IMR-90 (cell line): ENCODE measurements around the gene CEP135. TPM values are rescaled to one million over a fixed set of nuclear protein-coding genes. Genes with fewer than 3 reads are reported as not detected.

ENCODE experiments used
- ATAC-seq: fragments of 200-7000 bp; cut with Tn5 transposase; 2 replicates; pipeline ENCODE4 v1.9.1; 2020; ENCODE audit warnings: low read depth, mild to moderate bottlenecking, moderate library complexity
- BruUV-seq: library from RNA; stranded (reverse); fragments of 400-500 nt; replicated peaks from 2 replicates; lab custom pipeline; 2021; lab: Mats Ljungman, UMichigan
- CTCF ChIA-PET: fragments of 300-600 bp; formaldehyde crosslinking; extraction: SDS; loops from one replicate; lab custom pipeline; 2021; ENCODE audit warnings: antibody characterized with exemption; lab: Yijun Ruan, JAX
- POLR2A ChIA-PET: fragments of 300-600 bp; sonication (Branson Sonifier 250); formaldehyde crosslinking; loops from one replicate; lab custom pipeline; 2022; ENCODE audit warnings: antibody characterized with exemption; ENCODE audit not compliant: unreplicated experiment; lab: Charles Lee
- DNase-seq: peaks from one replicate; pipeline ENCODE4 v3.0.0; 2013
- H2AFZ ChIP-seq: replicated peaks from 2 replicates; pipeline ENCODE3; 2013; ENCODE audit warnings: low read length, mild to moderate bottlenecking; ENCODE audit not compliant: poor library complexity
- H2AK5ac ChIP-seq: 2 replicates; pipeline ENCODE4 v1.6.1; 2013; ENCODE audit warnings: low read depth, low read length, inconsistent platforms
- H2AK9ac ChIP-seq: replicated peaks from 2 replicates; pipeline ENCODE3; 2013; ENCODE audit warnings: mild to moderate bottlenecking, low read depth, low read length, moderate library complexity; ENCODE audit not compliant: poor library complexity
- H2BK120ac ChIP-seq: 2 replicates; pipeline ENCODE4 v1.6.1; 2013; ENCODE audit warnings: low read depth, low read length, inconsistent platforms
- H2BK15ac ChIP-seq: 3 replicates; pipeline ENCODE4 v1.6.1; 2013; ENCODE audit warnings: low read depth, low read length, inconsistent platforms
- H2BK20ac ChIP-seq: 2 replicates; pipeline ENCODE4 v1.6.1; 2013; ENCODE audit warnings: low read depth, mild to moderate bottlenecking, inconsistent platforms, low read length, moderate library complexity
- H2BK5ac ChIP-seq: 2 replicates; pipeline ENCODE4 v1.6.1; 2013; ENCODE audit warnings: mild to moderate bottlenecking, low read depth, low read length, inconsistent platforms; ENCODE audit not compliant: poor library complexity, severe bottlenecking
- H3K14ac ChIP-seq: replicated peaks from 2 replicates; pipeline ENCODE4 v1.6.1; 2013; ENCODE audit warnings: low read depth, low read length, inconsistent platforms
- H3K18ac ChIP-seq: 2 replicates; pipeline ENCODE4 v1.6.1; 2013; ENCODE audit warnings: low read depth, low read length, control low read depth
- H3K23ac ChIP-seq: 2 replicates; pipeline ENCODE4 v1.6.1; 2013; ENCODE audit warnings: low read depth, low read length, inconsistent platforms
- H3K27ac ChIP-seq: 2 replicates; pipeline ENCODE4 v1.5.1; 2013; ENCODE audit warnings: mild to moderate bottlenecking, control low read depth, low read length; ENCODE audit not compliant: insufficient read depth
- H3K27me3 ChIP-seq: 2 replicates; pipeline ENCODE4 v1.6.1; 2013; ENCODE audit warnings: low read length; ENCODE audit not compliant: control insufficient read depth, insufficient read depth
- H3K36me3 ChIP-seq: 2 replicates; pipeline ENCODE4 v1.6.1; 2013; ENCODE audit warnings: low read length, mixed read lengths; ENCODE audit not compliant: control insufficient read depth, insufficient read depth
- H3K4ac ChIP-seq: 2 replicates; pipeline ENCODE4 v1.6.1; 2013; ENCODE audit warnings: low read depth, low read length, inconsistent platforms
- H3K4me1 ChIP-seq: 2 replicates; pipeline ENCODE4 v1.6.1; 2013; ENCODE audit warnings: low read length, mixed read lengths; ENCODE audit not compliant: control insufficient read depth, insufficient read depth
- H3K4me2 ChIP-seq: 2 replicates; pipeline ENCODE4 v1.6.1; 2013; ENCODE audit warnings: low read depth, mild to moderate bottlenecking, control low read depth, low read length, moderate library complexity
- H3K4me3 ChIP-seq: 2 replicates; pipeline ENCODE4 v1.5.1; 2013; ENCODE audit warnings: low read depth, mild to moderate bottlenecking, control low read depth, low read length, moderate library complexity; ENCODE audit not compliant: insufficient read depth
- H3K56ac ChIP-seq: 2 replicates; pipeline ENCODE4 v1.6.1; 2013; ENCODE audit warnings: low read length, inconsistent platforms; ENCODE audit not compliant: insufficient read depth; ENCODE audit errors: extremely low read depth
- H3K79me1 ChIP-seq, 2 experiments: 2 replicates each; pipeline ENCODE4 v1.6.1; 2013; ENCODE audit warnings: low read length in 2 of 2, inconsistent platforms in 1 of 2, low read depth in 1 of 2
- H3K9ac ChIP-seq: 2 replicates; pipeline ENCODE4 v1.6.1; 2013; ENCODE audit warnings: low read depth, low read length, control low read depth
- H3K9me1 ChIP-seq: 2 replicates; pipeline ENCODE4 v1.6.1; 2013; ENCODE audit warnings: low read length, inconsistent platforms; ENCODE audit not compliant: insufficient read depth
- H3K9me3 ChIP-seq: 2 replicates; pipeline ENCODE4 v1.6.1; 2013; ENCODE audit warnings: low read length; ENCODE audit not compliant: control insufficient read depth, insufficient read depth
- H4K20me1 ChIP-seq: 2 replicates; pipeline ENCODE4 v1.6.1; 2013; ENCODE audit warnings: low read length, inconsistent platforms; ENCODE audit not compliant: insufficient read depth
- H4K5ac ChIP-seq: 2 replicates; pipeline ENCODE4 v1.6.1; 2013; ENCODE audit warnings: mild to moderate bottlenecking, low read depth, low read length, control low read depth
- H4K8ac ChIP-seq, 2 experiments: 2 replicates each; pipeline ENCODE4 v1.6.1; 2013; ENCODE audit warnings: low read depth in 2 of 2, low read length in 2 of 2, control low read depth in 1 of 2, inconsistent platforms in 1 of 2
- H4K91ac ChIP-seq: 2 replicates; pipeline ENCODE4 v1.6.1; 2013; ENCODE audit warnings: low read depth, low read length, inconsistent platforms; ENCODE audit not compliant: insufficient read depth
- BHLHE40 ChIP-seq: fragments of 150-350 bp; IDR thresholded peaks from 2 replicates; pipeline ENCODE4 v1.6.1; 2016; ENCODE audit warnings: mild to moderate bottlenecking, low read depth, low read length
- CEBPB ChIP-seq: IDR thresholded peaks from 2 replicates; pipeline ENCODE4 v1.6.1; 2012; ENCODE audit warnings: low read depth, low read length, improper control_type of control experiment
- CHD1 ChIP-seq: IDR thresholded peaks from 2 replicates; pipeline ENCODE4 v1.6.1; 2012; ENCODE audit warnings: low read depth, low read length, improper control_type of control experiment
- MAFK ChIP-seq: IDR thresholded peaks from 2 replicates; pipeline ENCODE4 v1.6.1; 2012; ENCODE audit warnings: low read depth, low read length, improper control_type of control experiment
- MXI1 ChIP-seq: IDR thresholded peaks from 2 replicates; pipeline ENCODE4 v1.6.1; 2012; ENCODE audit warnings: low read depth, mild to moderate bottlenecking, low read length, moderate library complexity, borderline replicate concordance
- NFE2L2 ChIP-seq: fragments of 150-350 bp; IDR thresholded peaks from 2 replicates; pipeline ENCODE4 v1.6.1; 2016; ENCODE audit warnings: low read depth, mild to moderate bottlenecking, low read length
- POLR2A ChIP-seq: IDR thresholded peaks from 2 replicates; pipeline ENCODE4 v1.6.1; 2012; ENCODE audit warnings: mild to moderate bottlenecking, low read depth, low read length
- RAD21 ChIP-seq: IDR thresholded peaks from 2 replicates; pipeline ENCODE4 v1.6.1; 2012; ENCODE audit warnings: low read length, improper control_type of control experiment
- RCOR1 ChIP-seq: IDR thresholded peaks from 2 replicates; pipeline ENCODE4 v1.6.1; 2012; ENCODE audit warnings: mild to moderate bottlenecking, low read length, improper control_type of control experiment; ENCODE audit not compliant: insufficient replicate concordance
- RFX5 ChIP-seq: IDR thresholded peaks from 2 replicates; pipeline ENCODE4 v1.8.0; 2012; ENCODE audit warnings: low read depth, mild to moderate bottlenecking, low read length, moderate library complexity
- whole genome bisulfite sequencing, 2 experiments: methylation state at CpG; one replicate each; pipeline versions ENCODE4 v1.1.5 to v1.1.7; 2013; ENCODE audit warnings: missing lambda C conversion rate in 2 of 2; ENCODE audit not compliant: insufficient read length in 1 of 2; ENCODE audit errors: extremely low coverage in 2 of 2; 5-methylcytosine and 5-hydroxymethylcytosine counted together
- dilution Hi-C: fragments of 300-500 bp; cut with HindIII; formaldehyde crosslinking; loops from one replicate; pipeline ENCODE4 v1.14.3; 2018; ENCODE audit warnings: low sequenced_read_pairs; ENCODE audit not compliant: unreplicated experiment
- in situ Hi-C: fragments of 300-500 bp; cut with MboI; formaldehyde crosslinking; loops from 3 replicates; pipeline ENCODE4 v1.14.3; 2019; ENCODE audit warnings: low sequenced_read_pairs, inconsistent platforms, mixed read lengths
- intact Hi-C: fragments of 100-400 bp; cut with micrococcal nuclease; formaldehyde crosslinking; loops from 2 replicates; pipeline ENCODE4 v1.10.0; 2022
- polyA plus RNA-seq, 3 experiments: library from polyadenylated mRNA; depleted of rRNA; stranded (reverse); fragments of >200 nt; gene quantifications; 2 replicates each; pipeline ENCODE4 v1.2.3, GENCODE V29; 2012; ENCODE audit warnings: low replicate concordance in 1 of 3
- total RNA-seq: library from RNA; depleted of rRNA; stranded (reverse); fragments of >200 nt; gene quantifications from 2 replicates; pipeline ENCODE4 v1.2.3, GENCODE V29; 2012
- TF ChIP-seq, protein P1 (sequence below): fragments of 150-350 bp; IDR thresholded peaks from 2 replicates; pipeline ENCODE4 v1.6.1; 2017; ENCODE audit warnings: mild to moderate bottlenecking, antibody characterized with exemption, low read length, low read depth
- TF ChIP-seq, protein P2 (sequence below): conservative IDR thresholded peaks from 2 replicates; pipeline ENCODE4 v1.5.1; 2012; ENCODE audit warnings: mild to moderate bottlenecking, low read depth, low read length, improper control_type of control experiment
- TF ChIP-seq, protein P3 (sequence below): fragments of 150-350 bp; IDR thresholded peaks from 2 replicates; pipeline ENCODE4 v1.6.1; 2016; ENCODE audit warnings: low read depth, mild to moderate bottlenecking, low read length, moderate library complexity, borderline replicate concordance

The CEP135 gene
- total and polyA plus RNA-seq, 2 of the 4 experiments (the other 2 are of a cell fraction), result 2.7 to 3.2 TPM

DNA sequence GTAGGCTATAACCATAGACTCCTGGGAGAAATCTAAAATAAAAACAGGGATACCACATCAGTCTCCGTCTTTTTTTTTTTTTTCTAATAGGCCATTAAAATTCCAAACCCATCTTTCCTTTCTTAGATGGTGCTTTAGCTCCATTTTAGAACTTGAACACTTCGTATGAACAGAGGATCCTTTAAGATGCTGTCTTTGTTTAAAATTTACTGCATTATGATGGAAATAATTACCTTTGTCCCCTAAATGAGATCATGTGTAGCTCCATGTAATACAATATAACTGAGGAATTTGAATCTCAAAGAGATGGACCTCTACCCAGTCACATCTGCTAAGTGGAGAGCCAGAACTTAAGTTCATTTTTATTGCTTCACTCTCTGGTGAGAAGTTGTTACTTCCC is 47.9 kb downstream of the CEP135 start:
- dilution Hi-C loops (no loop called here), intact Hi-C loops (no loop called here), in situ Hi-C loops (no loop called here)
- Histone ChIP-seq H3K9ac (no peak overlapping the region), H3K79me1 (no peaks in the 10 kb centered on the region; a peak in 2 of 4 replicates), H3K27me3 (no peaks in the 10 kb centered on the region), H3K4ac (no peak overlapping the region), H3K18ac (no peak overlapping the region), H3K27ac (no peak overlapping the region), H3K4me3 (no peak overlapping the region), H3K4me1 (no peaks in the 10 kb centered on the region), H3K14ac (no peak overlapping the region), H3K36me3 (peaks cover 1% of the 10 kb centered on the region), H3K4me2 (no peak overlapping the region), H3K23ac (no peak overlapping the region), H4K8ac (no peak overlapping the region), H2BK15ac (no peak overlapping the region), H2BK5ac (no peak overlapping the region), H3K9me3 (no peaks in the 10 kb centered on the region), H2AFZ (no peak overlapping the region), H4K5ac (no peak overlapping the region), H4K20me1 (no peaks in the 10 kb centered on the region), H2AK5ac (no peak overlapping the region), H3K9me1 (peaks cover 2% of the 10 kb centered on the region; the same call in 1 of the 2 replicates), H4K91ac (no peak overlapping the region), H2AK9ac (no peak overlapping the region), H3K56ac (no peak overlapping the region), H2BK120ac (no peak overlapping the region), H2BK20ac (no peak overlapping the region)
- TF ChIP-seq RCOR1 (no peak), BHLHE40 (no peak), CEBPB (no peak), CHD1 (no peak), MXI1 (no peak), MAFK (no peak), RFX5 (no peak), POLR2A (no peak), NFE2L2 (no peak), RAD21 (no peak)
- TF ChIP-seq, protein P1, sequence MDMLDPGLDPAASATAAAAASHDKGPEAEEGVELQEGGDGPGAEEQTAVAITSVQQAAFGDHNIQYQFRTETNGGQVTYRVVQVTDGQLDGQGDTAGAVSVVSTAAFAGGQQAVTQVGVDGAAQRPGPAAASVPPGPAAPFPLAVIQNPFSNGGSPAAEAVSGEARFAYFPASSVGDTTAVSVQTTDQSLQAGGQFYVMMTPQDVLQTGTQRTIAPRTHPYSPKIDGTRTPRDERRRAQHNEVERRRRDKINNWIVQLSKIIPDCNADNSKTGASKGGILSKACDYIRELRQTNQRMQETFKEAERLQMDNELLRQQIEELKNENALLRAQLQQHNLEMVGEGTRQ, result no peak
- TF ChIP-seq, protein P2, sequence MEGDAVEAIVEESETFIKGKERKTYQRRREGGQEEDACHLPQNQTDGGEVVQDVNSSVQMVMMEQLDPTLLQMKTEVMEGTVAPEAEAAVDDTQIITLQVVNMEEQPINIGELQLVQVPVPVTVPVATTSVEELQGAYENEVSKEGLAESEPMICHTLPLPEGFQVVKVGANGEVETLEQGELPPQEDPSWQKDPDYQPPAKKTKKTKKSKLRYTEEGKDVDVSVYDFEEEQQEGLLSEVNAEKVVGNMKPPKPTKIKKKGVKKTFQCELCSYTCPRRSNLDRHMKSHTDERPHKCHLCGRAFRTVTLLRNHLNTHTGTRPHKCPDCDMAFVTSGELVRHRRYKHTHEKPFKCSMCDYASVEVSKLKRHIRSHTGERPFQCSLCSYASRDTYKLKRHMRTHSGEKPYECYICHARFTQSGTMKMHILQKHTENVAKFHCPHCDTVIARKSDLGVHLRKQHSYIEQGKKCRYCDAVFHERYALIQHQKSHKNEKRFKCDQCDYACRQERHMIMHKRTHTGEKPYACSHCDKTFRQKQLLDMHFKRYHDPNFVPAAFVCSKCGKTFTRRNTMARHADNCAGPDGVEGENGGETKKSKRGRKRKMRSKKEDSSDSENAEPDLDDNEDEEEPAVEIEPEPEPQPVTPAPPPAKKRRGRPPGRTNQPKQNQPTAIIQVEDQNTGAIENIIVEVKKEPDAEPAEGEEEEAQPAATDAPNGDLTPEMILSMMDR, result no peak
- TF ChIP-seq, protein P3, sequence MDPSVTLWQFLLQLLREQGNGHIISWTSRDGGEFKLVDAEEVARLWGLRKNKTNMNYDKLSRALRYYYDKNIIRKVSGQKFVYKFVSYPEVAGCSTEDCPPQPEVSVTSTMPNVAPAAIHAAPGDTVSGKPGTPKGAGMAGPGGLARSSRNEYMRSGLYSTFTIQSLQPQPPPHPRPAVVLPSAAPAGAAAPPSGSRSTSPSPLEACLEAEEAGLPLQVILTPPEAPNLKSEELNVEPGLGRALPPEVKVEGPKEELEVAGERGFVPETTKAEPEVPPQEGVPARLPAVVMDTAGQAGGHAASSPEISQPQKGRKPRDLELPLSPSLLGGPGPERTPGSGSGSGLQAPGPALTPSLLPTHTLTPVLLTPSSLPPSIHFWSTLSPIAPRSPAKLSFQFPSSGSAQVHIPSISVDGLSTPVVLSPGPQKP, result no peak
- BruUV-seq, result no TSS peak
- ChIA-PET POLR2A (no interaction called here), CTCF (no interaction called here)
- WGBS, 2 experiments, result no CpG with 5 or more reads among the region's 2 CpGs
- ATAC-seq (no peak), DNase-seq (no peak)
